ENCODE data around the gene LRRC38.
"Not testable (repeated sequence)": the region's sequence is repeated elsewhere in the genome, so short reads cannot be mapped to it uniquely, and the experiment has no call there.

The LRRC38 gene

GRCh38 chr1:13465515-13465914 lies 48.3 kb downstream of the LRRC38 start:
- no peak for DNase-seq (ENCODE audit: low read depth in 2 of 2)

- DNase-seq (ENCODE audit: low read depth in 2 of 2): no peak
Observed at GRCh38 chr1:13462682-13463081, 51.1 kb downstream of the LRRC38 start.

GRCh38 chr1:13461977-13462376 lies 51.8 kb downstream of the LRRC38 start:
- DNase-seq (ENCODE audit: low read depth in 2 of 2): no peak

GRCh38 chr1:13456904-13457532 lies 56.8 kb downstream of the LRRC38 start:
- no peak for DNase-seq (ENCODE audit: low read depth in 2 of 2)

- DNase-seq (ENCODE audit: low read depth in 2 of 2): no peak
Observed at GRCh38 chr1:13451399-13451965, 62.3 kb downstream of the LRRC38 start.

GRCh38 chr1:13450204-13450603 lies 63.6 kb downstream of the LRRC38 start:
- no peak for DNase-seq (ENCODE audit: low read depth in 2 of 2)

- DNase-seq (ENCODE audit: low read depth in 2 of 2): no peak
Observed at GRCh38 chr1:13443335-13443979, 70.3 kb downstream of the LRRC38 start.

GRCh38 chr1:13439104-13439783 lies 74.6 kb downstream of the LRRC38 start:
- DNase-seq (ENCODE audit: low read depth in 2 of 2): not testable (repeated sequence)

- DNase-seq (ENCODE audit: low read depth in 2 of 2): no peak
Observed at GRCh38 chr1:13435458-13435857, 78.3 kb downstream of the LRRC38 start.

- not testable (repeated sequence) for DNase-seq (ENCODE audit: low read depth in 2 of 2)
Observed at GRCh38 chr1:13433694-13434358, 80.0 kb downstream of the LRRC38 start.

- no peak for DNase-seq (ENCODE audit: low read depth in 2 of 2)
Observed at GRCh38 chr1:13432251-13432650, 81.6 kb downstream of the LRRC38 start.

- DNase-seq (ENCODE audit: low read depth in 2 of 2): no peak
Observed at GRCh38 chr1:13430495-13430894, 83.3 kb downstream of the LRRC38 start.

Data from stimulated activated CD4-positive, alpha-beta T cell treated with anti-CD3 and anti-CD28 coated beads, Interleukin-12 subunit alpha, Interleukin-12 subunit beta, amount 100 ng/mL, for 24 hours (primary cell).